IPS-18c (cell line): ENCODE measurements around the gene KRTAP19-1.

Experiments
- H3K4me3 ChIP-seq: 2 replicates; pipeline ENCODE4 v1.7.0; 2013; ENCODE audit warnings: low read depth, mild to moderate bottlenecking, low read length, moderate library complexity; ENCODE audit not compliant: insufficient read depth
- H3K9me3 ChIP-seq: one replicate; pipeline ENCODE4 v1.6.1; 2013; ENCODE audit warnings: mild to moderate bottlenecking, low read length, moderate library complexity; ENCODE audit not compliant: control insufficient read depth, insufficient read depth

The KRTAP19-1 gene

DNA sequence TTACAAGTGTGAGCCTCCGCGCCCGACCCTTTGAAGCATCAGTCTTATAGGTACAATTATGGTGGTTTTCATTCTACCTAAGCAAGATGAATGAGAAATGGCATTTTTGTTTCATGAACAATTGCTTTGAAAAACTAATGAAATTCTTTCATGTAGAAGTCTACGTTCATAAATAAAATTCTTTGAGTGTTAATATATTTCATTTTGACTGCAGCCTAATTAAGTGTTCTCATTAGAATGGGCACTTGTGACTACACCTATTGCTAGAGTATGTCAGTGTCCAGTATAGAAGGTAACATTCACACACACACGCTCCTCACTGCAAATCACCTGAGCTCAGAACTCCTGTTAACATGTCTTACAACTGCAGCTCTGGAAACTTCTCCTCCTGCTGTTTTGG lies 40.2 kb downstream of the KRTAP19-1 start, which contains the start of gene KRTAP15-1:
Gene KRTAP15-1 (plus strand): TSS at position 301 of the 400 bp plus-strand sequence. CDS start 53 bp downstream, at position 354.
- Histone ChIP-seq H3K9me3 (no peaks in the 10 kb centered on the region), H3K4me3 (no peak within 1 kb of the TSS)

DNA sequence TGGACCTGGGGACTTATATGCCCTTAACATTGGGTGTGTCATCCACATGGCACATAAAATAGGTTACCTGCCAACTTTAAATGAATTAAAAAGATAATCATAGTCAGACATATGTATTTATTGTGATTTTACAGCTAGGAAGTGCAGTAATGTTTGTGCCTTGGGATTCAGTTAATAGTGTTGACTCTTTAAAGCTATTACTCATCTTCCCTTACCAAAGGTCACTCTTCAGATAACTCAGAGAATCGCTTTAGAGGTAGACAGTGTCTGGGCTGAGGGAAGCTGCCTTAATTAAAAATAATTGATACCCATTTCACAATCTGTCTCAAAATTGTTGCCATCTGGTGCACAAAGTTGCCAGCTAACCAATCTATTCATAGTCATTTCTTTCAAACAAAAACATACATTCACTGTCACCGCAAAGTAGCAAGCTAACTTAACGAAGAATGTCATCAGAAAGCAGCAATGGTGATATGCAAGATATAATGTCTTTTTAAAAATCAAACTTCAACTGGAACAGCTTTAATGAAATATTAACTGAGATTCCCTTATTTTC lies 43.1 kb downstream of the KRTAP19-1 start:
- Histone ChIP-seq H3K4me3 (no peak overlapping the region), H3K9me3 (no peaks in the 10 kb centered on the region)

DNA sequence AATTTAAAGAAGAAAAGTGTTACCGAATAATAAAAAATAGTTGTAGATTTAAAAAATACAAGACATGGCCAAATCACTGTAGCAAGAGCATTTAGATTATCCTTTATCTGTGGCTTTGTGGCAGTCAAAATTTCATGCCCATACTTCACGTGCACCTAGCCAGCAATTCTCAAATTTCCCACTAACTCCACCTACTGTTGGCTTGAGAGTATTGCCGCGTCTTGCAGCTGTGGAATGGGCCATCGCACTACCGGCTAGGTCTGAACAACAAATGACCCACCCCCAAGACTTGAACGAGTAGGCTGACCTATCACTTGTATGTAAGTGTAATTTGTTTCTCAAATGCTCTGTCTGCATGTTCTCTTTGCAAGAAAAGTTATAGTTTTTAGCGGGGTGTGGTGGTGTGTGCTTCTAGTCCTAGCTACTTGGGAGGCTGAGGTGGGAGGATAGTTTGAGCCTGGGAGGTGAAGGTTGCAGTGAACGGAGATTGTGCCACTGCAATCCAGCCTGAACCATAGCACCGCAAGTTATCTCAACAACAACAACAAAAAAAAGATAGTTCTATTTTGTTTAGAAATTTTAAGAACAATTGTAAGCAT lies 46.0 kb downstream of the KRTAP19-1 start:
- Histone ChIP-seq H3K4me3 (no peak overlapping the region), H3K9me3 (no peaks in the 10 kb centered on the region)

DNA sequence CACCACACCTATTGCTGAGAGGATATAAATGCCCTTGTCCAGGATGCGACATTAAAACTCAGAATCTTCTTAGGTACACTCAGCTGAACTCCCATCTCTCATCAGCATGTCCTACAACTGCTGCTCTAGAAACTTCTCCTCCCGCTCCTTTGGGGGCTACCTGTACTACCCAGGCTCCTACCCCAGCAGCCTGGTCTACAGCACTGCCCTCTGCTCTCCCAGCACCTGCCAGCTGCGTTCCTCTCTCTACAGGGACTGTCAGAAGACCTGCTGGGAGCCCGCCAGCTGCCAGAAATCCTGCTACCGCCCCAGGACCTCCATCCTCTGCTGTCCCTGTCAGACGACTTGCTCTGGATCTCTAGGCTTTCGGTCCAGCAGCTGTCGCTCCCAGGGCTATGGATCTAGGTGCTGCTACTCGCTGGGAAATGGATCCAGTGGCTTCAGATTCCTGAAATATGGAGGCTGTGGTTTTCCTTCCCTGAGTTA lies 50.0 kb downstream of the KRTAP19-1 start, which contains the start of gene KRTAP13-4:
Gene KRTAP13-4 (plus strand): TSS at position 51 of the 486 bp plus-strand sequence. CDS start 56 bp downstream, at position 107.
- Histone ChIP-seq H3K4me3 (no peak within 1 kb of the TSS), H3K9me3 (no peaks in the 10 kb centered on the region)
